Limb (tissue), 2 donors: ENCODE results near the gene GLIS1.

Experiments
- DNase-seq, 2 donors: peaks; one replicate each; pipeline ENCODE4 v3.0.0-alpha.2; 2016; ENCODE audit errors: extremely low spot score in 2 of 2

The GLIS1 gene

GRCh38 chr1:53678938-53679825 is 59.8 kb downstream of the GLIS1 start:
- DNase-seq: no peak

GRCh38 chr1:53678507-53678906 is 60.5 kb downstream of the GLIS1 start:
- DNase-seq: no peak

GRCh38 chr1:53678046-53678445 is 60.9 kb downstream of the GLIS1 start:
- no peak for DNase-seq

GRCh38 chr1:53677486-53677885 is 61.5 kb downstream of the GLIS1 start:
- DNase-seq: no peak

GRCh38 chr1:53672785-53673184 is 66.2 kb downstream of the GLIS1 start:
- DNase-seq: no peak

- DNase-seq: no peak
These were observed 66.7 kb downstream of the GLIS1 start for GRCh38 chr1:53672243-53672642.

GRCh38 chr1:53669621-53670191 is 69.3 kb downstream of the GLIS1 start:
- no peak for DNase-seq

GRCh38 chr1:53666566-53666965 is 72.4 kb downstream of the GLIS1 start:
- no peak for DNase-seq

GRCh38 chr1:53665996-53666395 is 73.0 kb downstream of the GLIS1 start:
- DNase-seq: no peak

GRCh38 chr1:53663529-53664300 is 75.2 kb downstream of the GLIS1 start:
- DNase-seq: no peak

- no peak for DNase-seq
These were observed 76.0 kb downstream of the GLIS1 start for GRCh38 chr1:53662951-53663350.

GRCh38 chr1:53662169-53662568 is 76.8 kb downstream of the GLIS1 start:
- DNase-seq: no peak

GRCh38 chr1:53661496-53661895 is 77.5 kb downstream of the GLIS1 start:
- no peak for DNase-seq

GRCh38 chr1:53660666-53661065 is 78.3 kb downstream of the GLIS1 start:
- no peak for DNase-seq

- no peak for DNase-seq
These were observed 79.5 kb downstream of the GLIS1 start for GRCh38 chr1:53659436-53659835.

GRCh38 chr1:53658489-53659230 is 80.3 kb downstream of the GLIS1 start:
- DNase-seq: no peak

GRCh38 chr1:53657891-53658396 is 81.0 kb downstream of the GLIS1 start:
- no peak for DNase-seq

- DNase-seq: no peak
These were observed 81.5 kb downstream of the GLIS1 start for GRCh38 chr1:53657531-53657805.

GRCh38 chr1:53656747-53657530 is 82.0 kb downstream of the GLIS1 start:
- DNase-seq: no peak

GRCh38 chr1:53655931-53656746 is 82.8 kb downstream of the GLIS1 start:
- peak in 1 of 2 donors; percentile 34 for DNase-seq
